Activated T-helper 2 cell treated with anti-CD3 and anti-CD28 coated beads, Interferon-gamma antibody, Interleukin-2, Interleukin-4, amounts not matched to agents 10 μg/mL and 5 μg/mL and 100 μg/mL, durations not matched to agents 14 hours and 24 hours and 36 hours (primary cell): Measurements from ENCODE around the gene PPP1R9A. TPM values are rescaled to one million over a fixed set of nuclear protein-coding genes. Genes with fewer than 3 reads are reported as not detected.

Experiments used
- DNase-seq: peaks from one replicate; pipeline ENCODE4 v3.0.0; 2021; ENCODE audit warnings: low spot score
- H3K27ac Mint-ChIP-seq: one replicate; pipeline ENCODE4 v1.8.0; 2021; ENCODE audit warnings: mixed read lengths
- H3K27me3 Mint-ChIP-seq: one replicate; pipeline ENCODE4 v1.8.0; 2021; ENCODE audit warnings: low read depth, mixed read lengths
- H3K36me3 Mint-ChIP-seq: one replicate; pipeline ENCODE4 v1.8.0; 2021; ENCODE audit warnings: low read depth, mixed read lengths
- H3K4me1 Mint-ChIP-seq: one replicate; pipeline ENCODE4 v1.8.0; 2021; ENCODE audit warnings: low read depth, mixed read lengths
- H3K4me3 Mint-ChIP-seq: one replicate; pipeline ENCODE4 v1.8.0; 2021; ENCODE audit warnings: low read depth, mild to moderate bottlenecking, moderate library complexity, mixed read lengths
- H3K9me3 Mint-ChIP-seq: one replicate; pipeline ENCODE4 v1.8.0; 2021; ENCODE audit warnings: mixed read lengths
- intact Hi-C: fragments of 100-400 bp; cut with micrococcal nuclease; formaldehyde crosslinking; loops from one replicate; pipeline ENCODE4 v1.15.1; 2023
- total RNA-seq: library from RNA; stranded (reverse); gene quantifications from 2 replicates; pipeline ENCODE4 v1.2.3, GENCODE V29; 2022

Gene PPP1R9A
- total RNA-seq, 1 donor from 2014 or later, result not detected

DNA sequence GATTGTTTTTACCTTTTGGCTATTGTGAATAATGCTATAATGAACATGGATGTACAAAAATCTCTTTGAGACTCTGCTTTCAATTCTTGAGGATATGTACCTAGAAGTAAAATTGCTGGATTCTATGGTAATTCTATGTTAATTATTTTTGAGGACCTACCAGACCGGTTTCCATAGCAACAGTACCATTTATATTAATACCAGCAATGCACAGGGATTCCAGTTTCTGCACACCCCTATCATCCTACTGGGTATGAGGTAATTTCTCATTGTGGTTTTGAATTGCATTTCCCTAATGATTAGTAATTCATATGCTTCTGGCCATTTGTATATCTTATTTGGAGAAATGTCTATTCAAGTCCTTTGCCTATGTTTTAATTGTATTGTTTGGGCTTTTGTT lies 9.9 kb upstream of the PPP1R9A start:
- Mint-ChIP-seq H3K4me1 (no peaks in the 10 kb centered on the region), H3K36me3 (no peaks in the 10 kb centered on the region), H3K27me3 (peaks cover 2% of the 10 kb centered on the region), H3K27ac (no peak overlapping the region), H3K4me3 (no peak overlapping the region), H3K9me3 (no peaks in the 10 kb centered on the region)
- intact Hi-C loops, result no loop called here
- no peak for DNase-seq

DNA sequence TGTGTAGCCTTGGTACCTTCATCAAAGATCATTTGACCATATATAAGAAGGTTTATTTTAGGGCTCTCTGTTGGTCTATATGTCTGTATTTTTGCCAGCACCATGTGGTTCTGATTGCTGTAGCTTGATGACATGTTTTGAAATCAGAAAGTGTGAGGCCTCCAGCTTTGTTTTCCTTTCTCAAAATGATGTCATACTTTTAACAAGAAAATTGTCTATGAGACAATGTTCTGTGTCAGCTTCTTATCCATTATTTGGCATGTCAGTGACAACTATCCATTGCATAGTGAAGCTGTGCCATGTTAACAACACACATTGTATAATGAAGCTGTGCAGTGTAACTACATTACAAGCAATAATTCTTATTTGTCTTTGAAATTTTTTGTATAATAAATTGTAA lies 9.1 kb upstream of the PPP1R9A start:
- Mint-ChIP-seq H3K4me3 (no peak overlapping the region), H3K27me3 (peaks cover 3% of the 10 kb centered on the region)

DNA sequence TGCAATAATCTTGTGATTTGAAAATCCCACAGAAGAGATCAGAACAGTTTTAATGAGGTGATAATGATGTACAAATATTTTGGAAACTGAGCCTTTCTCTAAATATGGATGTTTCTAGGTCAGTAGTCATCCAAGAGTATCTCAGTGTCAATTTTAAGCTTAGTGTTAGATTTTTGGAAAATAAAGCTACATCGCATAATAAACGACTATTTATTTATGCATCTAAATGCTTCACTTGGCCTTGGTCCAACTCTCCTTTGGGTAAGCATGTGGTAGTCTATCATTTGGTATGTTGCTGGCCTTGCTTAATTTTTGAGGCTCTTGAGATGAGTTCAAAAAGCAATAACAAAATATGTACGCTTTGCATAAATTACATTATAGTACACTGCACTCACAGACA lies 5.4 kb upstream of the PPP1R9A start:
- H3K9me3 Mint-ChIP-seq, result no peaks in the 10 kb centered on the region
- H3K4me3 Mint-ChIP-seq, result no peak overlapping the region
- intact Hi-C loops, result no loop called here
- no peaks in the 10 kb centered on the region for H3K36me3 Mint-ChIP-seq
- no peak overlapping the region for H3K27ac Mint-ChIP-seq
- DNase-seq, result no peak
- peaks cover 14% of the 10 kb centered on the region for H3K27me3 Mint-ChIP-seq
- H3K4me1 Mint-ChIP-seq, result no peaks in the 10 kb centered on the region

More for the DNA sequence above, 9.1 kb upstream of the PPP1R9A start:
- H3K4me1 Mint-ChIP-seq, result no peaks in the 10 kb centered on the region
- H3K27ac Mint-ChIP-seq, result no peak overlapping the region
- H3K9me3 Mint-ChIP-seq, result no peaks in the 10 kb centered on the region
- intact Hi-C loops, result no loop called here
- DNase-seq, result no peak
- no peaks in the 10 kb centered on the region for H3K36me3 Mint-ChIP-seq

- intact Hi-C loops, result no loop called here
- Mint-ChIP-seq H3K36me3 (no peaks in the 10 kb centered on the region), H3K4me3 (no peak overlapping the region), H3K4me1 (no peaks in the 10 kb centered on the region), H3K9me3 (no peaks in the 10 kb centered on the region), H3K27me3 (peaks cover 25% of the 10 kb centered on the region), H3K27ac (no peak overlapping the region)
- no peak for DNase-seq
Measured at GRCh38 chr7:94903971-94904370, 3.4 kb upstream of the PPP1R9A start.

GRCh38 chr7:94904982-94905381 lies 2.4 kb upstream of the PPP1R9A start:
- Mint-ChIP-seq H3K4me1 (no peaks in the 10 kb centered on the region), H3K4me3 (no peak overlapping the region), H3K27me3 (peaks cover 35% of the 10 kb centered on the region), H3K36me3 (no peaks in the 10 kb centered on the region), H3K9me3 (no peaks in the 10 kb centered on the region), H3K27ac (no peak overlapping the region)
- DNase-seq, result no peak
- intact Hi-C loops, result no loop called here

- Mint-ChIP-seq H3K9me3 (no peaks in the 10 kb centered on the region), H3K27me3 (peaks cover 48% of the 10 kb centered on the region), H3K27ac (no peak overlapping the region), H3K4me1 (no peaks in the 10 kb centered on the region), H3K4me3 (no peak overlapping the region), H3K36me3 (no peaks in the 10 kb centered on the region)
- DNase-seq, result no peak
- intact Hi-C loops, result no loop called here
Measured at GRCh38 chr7:94906065-94906851, 1.1 kb upstream of the PPP1R9A start.

DNA sequence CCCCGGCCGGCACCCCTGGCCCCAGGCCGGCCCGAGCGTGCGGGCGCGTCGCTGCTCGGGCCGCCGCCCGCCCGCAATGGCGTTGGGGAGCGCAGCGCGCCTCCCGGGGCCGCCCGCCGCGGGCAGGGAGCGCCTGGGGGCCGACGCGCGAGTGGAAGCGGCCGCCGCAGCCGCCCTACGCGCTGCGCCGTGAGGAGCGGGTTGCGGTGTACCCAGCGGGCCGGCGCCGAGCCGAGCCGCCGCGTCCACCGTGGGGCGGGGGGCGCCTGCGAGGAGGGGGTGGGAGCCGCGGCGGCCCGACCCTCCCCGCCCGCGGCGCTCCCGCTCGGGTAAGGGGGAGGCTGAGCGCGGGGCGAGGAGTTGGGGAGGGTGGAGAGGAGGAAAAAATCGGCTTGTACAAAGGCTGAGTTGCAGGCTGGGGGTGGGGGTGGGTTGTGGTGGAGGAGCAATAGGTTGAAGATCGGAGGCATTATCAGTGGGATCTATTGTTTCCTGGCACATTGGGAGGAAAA lies 473 bp downstream of the PPP1R9A start:
- no peaks in the 10 kb centered on the region for H3K36me3 Mint-ChIP-seq
- H3K27ac Mint-ChIP-seq, result no peak overlapping the region
- intact Hi-C loops, result no loop called here
- peaks cover 50% of the 10 kb centered on the region for H3K27me3 Mint-ChIP-seq
- H3K9me3 Mint-ChIP-seq, result no peaks in the 10 kb centered on the region
- no peak for DNase-seq
- H3K4me1 Mint-ChIP-seq, result no peaks in the 10 kb centered on the region
- no peak overlapping the region for H3K4me3 Mint-ChIP-seq

DNA sequence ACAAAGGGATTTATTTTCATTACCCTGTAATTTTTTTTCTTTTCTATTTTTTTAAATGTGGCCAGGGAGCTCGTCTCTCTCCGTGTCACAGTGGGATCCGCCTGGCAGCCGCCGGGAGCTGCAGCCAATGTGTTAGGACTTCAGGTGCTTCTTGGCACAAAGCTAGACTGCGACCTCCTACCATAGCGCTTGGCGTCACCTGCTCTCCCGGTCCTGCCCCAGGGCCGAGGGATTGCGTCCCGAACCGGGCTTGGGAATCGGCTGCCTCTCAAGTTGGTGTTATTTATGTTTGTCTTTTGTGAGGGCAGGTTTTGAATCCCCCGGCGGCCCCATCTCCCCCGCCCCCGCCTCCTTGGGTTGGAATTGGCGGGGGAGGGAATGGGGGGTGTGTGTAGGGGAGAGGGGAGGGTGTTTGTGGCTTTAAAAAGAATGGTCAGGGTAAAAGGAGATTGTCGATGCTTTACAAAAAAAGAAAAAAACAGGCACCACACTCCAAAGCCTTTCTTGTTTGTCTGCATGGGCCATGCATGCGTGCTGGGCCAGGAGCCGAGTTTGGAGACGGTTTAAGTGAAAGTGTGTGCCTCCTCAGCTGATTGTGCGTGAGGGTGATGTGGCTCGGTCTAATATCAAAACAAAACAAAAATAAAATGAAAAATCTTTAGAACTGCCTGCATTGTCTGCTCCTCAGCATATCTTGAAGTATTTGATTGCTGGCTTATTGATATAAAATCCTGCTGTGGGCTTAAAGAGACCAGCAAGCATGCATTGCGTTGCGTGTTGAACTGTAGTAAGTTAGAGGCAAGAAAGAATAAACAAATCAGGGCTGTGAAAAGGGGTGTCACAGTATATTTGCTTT lies 1.2 kb downstream of the PPP1R9A start:
- no peaks in the 10 kb centered on the region for H3K36me3 Mint-ChIP-seq
- H3K9me3 Mint-ChIP-seq, result no peaks in the 10 kb centered on the region
- intact Hi-C loops, result no loop called here
- H3K27ac Mint-ChIP-seq, result no peak overlapping the region
- no peak for DNase-seq
- peaks cover 48% of the 10 kb centered on the region for H3K27me3 Mint-ChIP-seq
- no peak overlapping the region for H3K4me3 Mint-ChIP-seq
- H3K4me1 Mint-ChIP-seq, result no peaks in the 10 kb centered on the region

DNA sequence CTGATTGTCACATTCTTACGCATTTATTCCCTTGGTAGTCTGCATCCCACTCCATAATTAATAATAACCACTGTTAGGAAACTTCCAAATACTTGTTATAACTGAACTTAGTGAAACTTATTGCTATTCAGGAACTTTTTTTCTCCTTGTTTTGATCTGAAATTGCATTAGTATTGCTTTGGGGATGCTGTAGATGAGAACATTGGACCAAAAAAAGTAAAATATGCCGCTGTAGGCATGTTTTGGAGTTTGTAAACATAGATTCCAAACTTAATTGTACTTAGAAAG lies 1.7 kb downstream of the PPP1R9A start:
- H3K4me3 Mint-ChIP-seq, result no peak overlapping the region
- intact Hi-C loops, result no loop called here
- H3K27me3 Mint-ChIP-seq, result peaks cover 48% of the 10 kb centered on the region
- no peak overlapping the region for H3K27ac Mint-ChIP-seq
- no peak for DNase-seq
- H3K4me1 Mint-ChIP-seq, result no peaks in the 10 kb centered on the region
- H3K36me3 Mint-ChIP-seq, result no peaks in the 10 kb centered on the region
- no peaks in the 10 kb centered on the region for H3K9me3 Mint-ChIP-seq

GRCh38 chr7:94912085-94912484 lies 4.7 kb downstream of the PPP1R9A start:
- Mint-ChIP-seq H3K36me3 (no peaks in the 10 kb centered on the region), H3K27me3 (peaks cover 37% of the 10 kb centered on the region), H3K4me1 (no peaks in the 10 kb centered on the region), H3K27ac (no peak overlapping the region), H3K9me3 (no peaks in the 10 kb centered on the region), H3K4me3 (no peak overlapping the region)
- DNase-seq, result no peak
- intact Hi-C loops, result no loop called here

GRCh38 chr7:94913391-94913790 lies 6.0 kb downstream of the PPP1R9A start:
- no peak for DNase-seq
- peaks cover 31% of the 10 kb centered on the region for H3K27me3 Mint-ChIP-seq
- H3K4me1 Mint-ChIP-seq, result no peaks in the 10 kb centered on the region
- H3K36me3 Mint-ChIP-seq, result no peaks in the 10 kb centered on the region
- H3K9me3 Mint-ChIP-seq, result no peaks in the 10 kb centered on the region
- H3K4me3 Mint-ChIP-seq, result no peak overlapping the region
- intact Hi-C loops, result no loop called here
- H3K27ac Mint-ChIP-seq, result no peak overlapping the region

DNA sequence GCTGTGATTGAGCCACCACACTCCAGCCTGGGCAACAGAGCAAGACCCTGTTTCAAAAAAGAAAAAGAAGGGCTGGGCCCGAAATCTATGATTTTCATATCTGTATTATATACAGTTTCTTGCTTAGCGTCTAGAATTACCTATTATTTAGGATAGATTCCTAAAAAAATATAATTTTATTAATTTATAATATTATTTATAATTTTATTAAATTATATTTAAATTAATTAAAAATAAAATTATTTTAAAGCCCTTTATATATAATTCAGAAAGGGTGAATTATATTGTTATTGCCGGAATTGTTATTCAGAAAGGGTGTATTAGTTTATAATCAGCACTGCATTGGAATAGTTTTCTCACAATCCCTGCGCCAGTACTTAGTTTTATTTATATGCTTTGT lies 14.5 kb downstream of the PPP1R9A start:
- no peaks in the 10 kb centered on the region for H3K9me3 Mint-ChIP-seq
- DNase-seq, result no peak
- H3K4me3 Mint-ChIP-seq, result no peak overlapping the region
- no peaks in the 10 kb centered on the region for H3K36me3 Mint-ChIP-seq
- no peaks in the 10 kb centered on the region for H3K4me1 Mint-ChIP-seq
- H3K27ac Mint-ChIP-seq, result no peak overlapping the region
- intact Hi-C loops, result no loop called here
- no peaks in the 10 kb centered on the region for H3K27me3 Mint-ChIP-seq

- no peak overlapping the region for H3K4me3 Mint-ChIP-seq
- no peaks in the 10 kb centered on the region for H3K4me1 Mint-ChIP-seq
- H3K36me3 Mint-ChIP-seq, result no peaks in the 10 kb centered on the region
- intact Hi-C loops, result no loop called here
- DNase-seq, result no peak
- H3K27me3 Mint-ChIP-seq, result no peaks in the 10 kb centered on the region
- no peaks in the 10 kb centered on the region for H3K9me3 Mint-ChIP-seq
- H3K27ac Mint-ChIP-seq, result no peak overlapping the region
Measured at GRCh38 chr7:94922457-94922856, 15.1 kb downstream of the PPP1R9A start.
